ACC112 (cell line): ENCODE measurements around the gene MACROD2.

Experiments used
- H2AFZ ChIP-seq: fragments of 200-600 bp; sonication (generic); one replicate; pipeline ENCODE4 v1.6.0; 2017; ENCODE audit warnings: antibody characterized with exemption, low read length; ENCODE audit not compliant: unreplicated experiment
- H3K27ac ChIP-seq: fragments of 200-600 bp; sonication (generic); 2 replicates; pipeline ENCODE4 v1.5.1; 2014; ENCODE audit warnings: low read depth, mild to moderate bottlenecking, antibody characterized with exemption, low read length, moderate library complexity
- H3K27me3 ChIP-seq: fragments of 200-600 bp; sonication (generic); 2 replicates; pipeline ENCODE4 v1.6.1; 2014; ENCODE audit warnings: mild to moderate bottlenecking, antibody characterized with exemption, low read length, moderate library complexity, mixed read lengths; ENCODE audit not compliant: insufficient read depth
- H3K36me3 ChIP-seq: fragments of 200-600 bp; sonication (generic); 2 replicates; pipeline ENCODE4 v1.6.1; 2016; ENCODE audit warnings: mild to moderate bottlenecking, antibody characterized with exemption, low read length, moderate library complexity, mixed read lengths; ENCODE audit not compliant: insufficient read depth
- H3K4me1 ChIP-seq: fragments of 200-600 bp; sonication (generic); one replicate; pipeline ENCODE4 v1.6.1; 2016; ENCODE audit warnings: low read length, mixed read lengths; ENCODE audit not compliant: insufficient read depth, unreplicated experiment, control insufficient read depth
- H3K4me3 ChIP-seq: fragments of 200-600 bp; sonication (generic); 2 replicates; pipeline ENCODE4 v1.5.1; 2014; ENCODE audit warnings: mild to moderate bottlenecking, low read depth, low read length
- H3K79me2 ChIP-seq: fragments of 200-600 bp; sonication (generic); one replicate; pipeline ENCODE4 v1.6.0; 2016; ENCODE audit warnings: low read length; ENCODE audit not compliant: control insufficient read depth, unreplicated experiment, insufficient read depth

MACROD2 gene

DNA sequence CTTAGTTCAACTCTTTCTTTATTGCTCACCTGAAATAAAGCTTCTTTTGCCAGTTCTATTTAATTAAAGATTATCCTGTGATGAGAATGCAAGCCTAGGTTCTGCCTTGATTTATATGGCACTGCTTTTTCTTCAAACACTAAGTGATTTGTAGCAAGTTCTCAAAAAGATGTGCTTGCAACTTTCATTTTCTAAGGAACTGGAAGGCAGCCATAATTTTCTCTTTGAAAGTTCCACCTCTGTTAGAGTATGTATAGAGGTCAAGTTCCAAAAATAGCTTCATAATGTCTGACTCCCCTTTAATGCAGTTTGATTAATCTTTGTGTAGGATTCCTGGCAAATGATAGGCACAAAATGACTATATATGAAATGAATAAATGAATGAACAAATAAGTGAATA is 870.4 kb downstream of the MACROD2 start:
- no peak overlapping the region for H3K27ac ChIP-seq
- no peaks in the 10 kb centered on the region for H3K27me3 ChIP-seq
- no peak overlapping the region for H3K4me3 ChIP-seq
- H3K36me3 ChIP-seq: no peaks in the 10 kb centered on the region
- no peaks in the 10 kb centered on the region for H3K79me2 ChIP-seq
- no peaks in the 10 kb centered on the region for H3K4me1 ChIP-seq
- H2AFZ ChIP-seq: no peak overlapping the region

DNA sequence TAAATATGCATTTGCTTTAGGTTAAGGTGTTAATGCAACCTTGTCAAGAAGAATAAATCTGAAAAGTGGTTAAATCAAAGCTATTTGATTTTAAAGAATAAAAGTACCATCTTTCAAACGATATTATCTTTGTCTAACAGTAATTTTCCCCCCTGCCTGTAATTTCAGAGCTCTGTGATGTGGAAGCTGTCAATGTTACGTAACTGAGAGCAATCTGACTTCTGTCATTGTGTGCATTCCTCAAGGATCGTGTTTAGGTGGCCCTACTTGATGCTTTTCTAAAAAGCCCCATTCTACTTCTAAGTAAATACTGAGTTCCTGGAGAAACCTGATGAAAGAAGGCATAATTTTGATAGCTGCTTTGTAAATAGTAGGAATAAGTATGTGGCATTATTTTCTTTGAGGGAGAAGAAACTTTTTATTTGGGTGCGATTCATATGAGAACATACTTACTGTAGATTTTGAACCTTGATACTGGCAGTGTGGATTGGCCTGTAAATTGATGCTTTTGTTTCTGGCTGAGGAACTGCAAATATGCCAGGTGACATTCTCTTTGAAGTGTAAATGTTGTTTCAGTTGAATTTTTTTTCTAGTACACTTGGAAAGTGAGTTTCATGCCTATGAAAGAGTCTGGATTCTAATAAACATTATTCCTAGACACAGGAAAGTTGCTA is 871.7 kb downstream of the MACROD2 start:
- H3K27ac ChIP-seq: no peak overlapping the region
- no peak overlapping the region for H3K4me3 ChIP-seq
- no peaks in the 10 kb centered on the region for H3K79me2 ChIP-seq
- no peaks in the 10 kb centered on the region for H3K27me3 ChIP-seq
- no peaks in the 10 kb centered on the region for H3K36me3 ChIP-seq
- H2AFZ ChIP-seq: no peak overlapping the region
- no peaks in the 10 kb centered on the region for H3K4me1 ChIP-seq

- Histone ChIP-seq H3K4me1 (peaks cover 4% of the 10 kb centered on the region), H3K36me3 (no peaks in the 10 kb centered on the region), H3K27ac (no peak overlapping the region), H3K27me3 (no peaks in the 10 kb centered on the region), H3K4me3 (no peak overlapping the region), H3K79me2 (no peaks in the 10 kb centered on the region), H2AFZ (no peak overlapping the region)
Measured at GRCh38 chr20:14877301-14878028, 882.1 kb downstream of the MACROD2 start.

DNA sequence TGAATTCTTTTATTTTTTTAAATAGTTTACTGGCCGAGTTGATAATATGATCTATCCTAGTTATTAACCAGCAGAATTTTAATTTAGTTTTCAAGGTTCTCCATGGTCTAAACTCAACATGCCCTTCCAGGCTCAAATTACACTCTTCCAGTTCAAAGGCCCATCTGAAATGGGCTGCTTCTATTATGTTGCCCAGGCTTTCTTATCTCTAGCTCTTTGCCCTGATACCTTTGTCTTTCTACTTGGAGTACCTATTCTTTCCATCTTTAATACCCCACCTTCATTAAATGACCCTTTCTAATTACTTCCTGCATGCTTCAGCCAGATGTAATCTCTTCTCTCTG is 883.3 kb downstream of the MACROD2 start:
- Histone ChIP-seq H3K4me1 (peaks cover 4% of the 10 kb centered on the region), H3K27me3 (no peaks in the 10 kb centered on the region), H3K79me2 (no peaks in the 10 kb centered on the region), H3K4me3 (no peak overlapping the region), H3K27ac (peak overlapping the region; percentile 31; the same call in 1 of the 2 replicates), H2AFZ (no peak overlapping the region), H3K36me3 (no peaks in the 10 kb centered on the region)

DNA sequence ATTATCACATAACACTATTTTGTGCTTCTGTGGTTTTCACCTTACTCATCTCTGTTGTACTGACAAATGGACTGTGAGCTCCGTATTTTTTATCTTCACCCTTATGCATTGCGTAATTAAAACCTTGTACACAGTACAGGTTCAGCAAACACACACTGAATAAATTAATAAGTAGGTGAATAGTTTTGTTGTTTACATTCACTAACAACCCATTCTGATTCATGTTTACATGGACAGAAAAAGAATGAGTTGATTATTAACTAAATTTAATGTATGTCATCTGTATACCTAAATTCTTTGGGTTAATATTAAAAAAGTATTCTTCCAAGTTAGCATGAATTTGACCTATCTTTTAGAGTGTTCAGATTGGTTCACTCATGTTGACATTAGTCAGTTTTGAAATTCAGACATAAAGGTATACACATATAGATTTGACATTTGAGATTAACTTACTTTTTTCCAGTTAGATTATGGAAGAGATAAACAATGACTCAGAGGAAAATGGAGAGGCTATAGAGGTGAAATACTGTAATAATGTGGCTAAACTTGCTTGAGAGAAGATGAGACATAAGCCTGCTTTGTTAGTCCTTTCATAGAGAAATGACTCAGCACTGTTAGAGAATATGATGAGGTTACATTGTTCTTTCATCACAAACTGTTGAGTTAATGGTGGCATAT is 883.8 kb downstream of the MACROD2 start:
- Histone ChIP-seq H2AFZ (no peak overlapping the region), H3K79me2 (no peaks in the 10 kb centered on the region), H3K4me3 (no peak overlapping the region), H3K36me3 (no peaks in the 10 kb centered on the region), H3K27ac (peak overlapping the region; percentile 31), H3K27me3 (no peaks in the 10 kb centered on the region), H3K4me1 (peaks cover 4% of the 10 kb centered on the region)

GRCh38 chr20:14879839-14880238 is 884.5 kb downstream of the MACROD2 start:
- H3K4me3 ChIP-seq: peak overlapping the region; percentile 11; the same call in 1 of the 2 replicates
- no peaks in the 10 kb centered on the region for H3K27me3 ChIP-seq
- peak overlapping the region; percentile 31 for H3K27ac ChIP-seq
- no peaks in the 10 kb centered on the region for H3K36me3 ChIP-seq
- H3K79me2 ChIP-seq: no peaks in the 10 kb centered on the region
- H3K4me1 ChIP-seq: peaks cover 4% of the 10 kb centered on the region
- peak overlapping the region; percentile 36 for H2AFZ ChIP-seq

DNA sequence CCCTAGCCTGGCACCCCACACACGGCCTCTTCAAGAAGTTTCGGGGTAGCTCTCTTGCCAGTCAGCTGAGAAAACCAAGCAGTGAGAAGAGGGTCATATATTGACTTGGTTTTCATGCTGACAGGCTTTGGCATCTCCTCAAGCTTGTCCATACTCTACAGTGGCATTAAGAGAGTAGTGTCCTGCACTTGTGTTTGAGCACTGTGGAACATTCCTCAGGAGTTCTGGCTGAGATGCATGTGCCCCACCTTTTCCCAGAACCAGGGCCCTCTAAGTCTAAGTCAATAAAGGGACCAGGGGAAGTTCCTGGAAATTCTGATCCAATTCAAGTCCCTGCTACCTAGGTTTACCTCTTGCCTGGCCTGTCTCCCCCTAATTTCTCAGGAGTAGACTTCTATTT is 886.2 kb downstream of the MACROD2 start:
- Histone ChIP-seq H3K79me2 (no peaks in the 10 kb centered on the region), H2AFZ (no peak overlapping the region), H3K27me3 (no peaks in the 10 kb centered on the region), H3K4me1 (peaks cover 4% of the 10 kb centered on the region), H3K4me3 (no peak overlapping the region), H3K27ac (no peak overlapping the region), H3K36me3 (no peaks in the 10 kb centered on the region)

DNA sequence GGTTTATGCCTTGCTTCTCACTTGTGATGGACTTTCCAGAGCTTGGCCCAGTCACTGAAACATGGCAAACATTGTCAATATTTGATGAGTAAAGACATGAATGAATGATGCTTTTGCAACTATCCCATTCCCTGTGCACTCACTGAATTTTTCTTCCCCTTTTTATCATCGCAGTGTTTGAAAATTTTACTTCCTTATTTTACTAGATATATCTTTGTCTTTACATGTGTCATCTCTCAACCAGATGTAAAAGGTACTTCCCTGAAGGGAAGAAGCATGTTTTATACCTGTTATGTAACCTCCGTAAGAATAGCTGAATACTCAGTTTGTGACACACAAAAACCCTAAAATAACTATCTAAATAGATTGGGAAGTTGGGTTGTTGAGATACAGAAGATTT is 886.8 kb downstream of the MACROD2 start:
- Histone ChIP-seq H3K4me3 (no peak overlapping the region), H3K4me1 (peaks cover 4% of the 10 kb centered on the region), H3K27me3 (no peaks in the 10 kb centered on the region), H2AFZ (no peak overlapping the region), H3K79me2 (no peaks in the 10 kb centered on the region), H3K27ac (no peak overlapping the region), H3K36me3 (no peaks in the 10 kb centered on the region)

- Histone ChIP-seq H3K4me1 (peaks cover 4% of the 10 kb centered on the region), H3K27me3 (no peaks in the 10 kb centered on the region), H3K36me3 (no peaks in the 10 kb centered on the region), H2AFZ (no peak overlapping the region), H3K79me2 (no peaks in the 10 kb centered on the region), H3K4me3 (no peak overlapping the region), H3K27ac (no peak overlapping the region)
Measured at GRCh38 chr20:14882846-14883245, 887.5 kb downstream of the MACROD2 start.

GRCh38 chr20:14883324-14883723 is 888.0 kb downstream of the MACROD2 start:
- Histone ChIP-seq H3K79me2 (no peaks in the 10 kb centered on the region), H3K27me3 (no peaks in the 10 kb centered on the region), H3K4me3 (no peak overlapping the region), H2AFZ (no peak overlapping the region), H3K36me3 (no peaks in the 10 kb centered on the region), H3K4me1 (peaks cover 4% of the 10 kb centered on the region), H3K27ac (no peak overlapping the region)

GRCh38 chr20:14885661-14886060 is 890.3 kb downstream of the MACROD2 start:
- H3K27me3 ChIP-seq: no peaks in the 10 kb centered on the region
- H2AFZ ChIP-seq: no peak overlapping the region
- H3K79me2 ChIP-seq: no peaks in the 10 kb centered on the region
- H3K4me3 ChIP-seq: no peak overlapping the region
- H3K36me3 ChIP-seq: no peaks in the 10 kb centered on the region
- no peak overlapping the region for H3K27ac ChIP-seq
- H3K4me1 ChIP-seq: no peaks in the 10 kb centered on the region
